PC-3 (cell line): ENCODE data around the gene DVL1. TPM values are rescaled to one million over a fixed set of nuclear protein-coding genes. Genes with fewer than 3 reads are reported as not detected.

Source experiments
- ATAC-seq: fragments of 200-7000 bp; cut with Tn5 transposase; 2 replicates; pipeline ENCODE4 v1.9.1; 2020; ENCODE audit warnings: mild to moderate bottlenecking, moderate library complexity
- BruUV-seq: library from RNA; stranded (reverse); fragments of 400-500 nt; replicated peaks from 2 replicates; lab custom pipeline; 2021; lab: Mats Ljungman, UMichigan
- CTCF ChIA-PET: fragments of 300-600 bp; sonication (Branson Sonifier 250); formaldehyde crosslinking; loops from one replicate; lab custom pipeline; 2022; ENCODE audit warnings: antibody characterized with exemption; lab: Charles Lee
- POLR2A ChIA-PET: fragments of 300-600 bp; sonication (Branson Sonifier 250); formaldehyde crosslinking; loops from one replicate; lab custom pipeline; 2022; ENCODE audit warnings: antibody characterized with exemption; ENCODE audit not compliant: unreplicated experiment; lab: Charles Lee
- DNase-seq: peaks from one replicate; pipeline ENCODE4 v3.0.0-alpha.2; 2015
- H2AFZ ChIP-seq: fragments of 300-600 bp; sonication (generic); 2 replicates; pipeline ENCODE4 v1.6.0; 2016; ENCODE audit warnings: antibody characterized with exemption, low read length
- H3F3A ChIP-seq: fragments of 300-600 bp; sonication (generic); one replicate; pipeline ENCODE4 v1.6.0; 2017; ENCODE audit warnings: antibody characterized with exemption, low read length, control low read depth, mild to moderate bottlenecking; ENCODE audit not compliant: unreplicated experiment
- H3K27ac ChIP-seq: fragments of 300-600 bp; sonication (generic); 2 replicates; pipeline ENCODE4 v1.5.1; 2016; ENCODE audit warnings: mild to moderate bottlenecking, low read length
- H3K27me3 ChIP-seq: fragments of 300-600 bp; sonication (generic); 2 replicates; pipeline ENCODE4 v1.6.1; 2016; ENCODE audit warnings: low read length, mixed read lengths
- H3K36me3 ChIP-seq: fragments of 300-600 bp; sonication (generic); 2 replicates; pipeline ENCODE4 v1.6.1; 2016; ENCODE audit warnings: low read depth, mixed run types, low read length, mixed read lengths
- H3K4me1 ChIP-seq: fragments of 300-600 bp; sonication (generic); 2 replicates; pipeline ENCODE4 v1.5.1; 2016; ENCODE audit warnings: low read length; ENCODE audit not compliant: insufficient read depth
- H3K4me2 ChIP-seq: fragments of 300-600 bp; sonication (generic); 2 replicates; pipeline ENCODE4 v1.6.0; 2016; ENCODE audit warnings: low read length
- H3K4me3 ChIP-seq: fragments of 300-600 bp; sonication (generic); 2 replicates; pipeline ENCODE4 v1.5.1; 2016; ENCODE audit warnings: mild to moderate bottlenecking, low read length, mixed read lengths
- H3K79me2 ChIP-seq: fragments of 300-600 bp; sonication (generic); 2 replicates; pipeline ENCODE4 v1.6.1; 2017; ENCODE audit warnings: low read length, mixed read lengths
- H3K9ac ChIP-seq: fragments of 300-600 bp; sonication (generic); 2 replicates; pipeline ENCODE4 v1.6.0; 2016; ENCODE audit warnings: mild to moderate bottlenecking, low read length
- H3K9me2 ChIP-seq: fragments of 300-600 bp; sonication (generic); replicated peaks from 2 replicates; pipeline ENCODE4 v1.6.1; 2016; ENCODE audit warnings: mixed run types, low read length, mixed read lengths
- H3K9me3 ChIP-seq: fragments of 300-600 bp; sonication (generic); 2 replicates; pipeline ENCODE4 v1.6.1; 2016; ENCODE audit warnings: low read length, mixed read lengths
- H4K20me1 ChIP-seq: fragments of 300-600 bp; sonication (generic); 2 replicates; pipeline ENCODE4 v1.6.1; 2016; ENCODE audit warnings: low read length, mixed read lengths
- CTCF ChIP-seq: fragments of 300-600 bp; sonication (generic); conservative IDR thresholded peaks from 2 replicates; pipeline ENCODE4 v1.5.1; 2017; ENCODE audit warnings: antibody characterized with exemption, low read depth, mild to moderate bottlenecking, low read length
- EZH2 ChIP-seq: fragments of 300-600 bp; sonication (generic); IDR thresholded peaks from one replicate; pipeline ENCODE4 v1.6.1; 2017; ENCODE audit warnings: antibody characterized with exemption, mild to moderate bottlenecking, low read length; ENCODE audit not compliant: unreplicated experiment
- EZH2phosphoT487 ChIP-seq: fragments of 300-600 bp; sonication (generic); IDR thresholded peaks from 2 replicates; pipeline ENCODE4 v1.6.1; 2018; ENCODE audit warnings: mild to moderate bottlenecking, antibody characterized with exemption, low read length, borderline replicate concordance
- intact Hi-C: fragments of 100-400 bp; cut with micrococcal nuclease; formaldehyde crosslinking; loops from 2 replicates; pipeline ENCODE4 v1.9.0; 2023
- total RNA-seq: library from RNA; depleted of rRNA; stranded (reverse); fragments of >200 nt; gene quantifications from 2 replicates; pipeline ENCODE4 v1.2.3, GENCODE V29; 2014

Gene DVL1
- total RNA-seq, 1 experiment from 2014 or later, result 626 TPM

DNA sequence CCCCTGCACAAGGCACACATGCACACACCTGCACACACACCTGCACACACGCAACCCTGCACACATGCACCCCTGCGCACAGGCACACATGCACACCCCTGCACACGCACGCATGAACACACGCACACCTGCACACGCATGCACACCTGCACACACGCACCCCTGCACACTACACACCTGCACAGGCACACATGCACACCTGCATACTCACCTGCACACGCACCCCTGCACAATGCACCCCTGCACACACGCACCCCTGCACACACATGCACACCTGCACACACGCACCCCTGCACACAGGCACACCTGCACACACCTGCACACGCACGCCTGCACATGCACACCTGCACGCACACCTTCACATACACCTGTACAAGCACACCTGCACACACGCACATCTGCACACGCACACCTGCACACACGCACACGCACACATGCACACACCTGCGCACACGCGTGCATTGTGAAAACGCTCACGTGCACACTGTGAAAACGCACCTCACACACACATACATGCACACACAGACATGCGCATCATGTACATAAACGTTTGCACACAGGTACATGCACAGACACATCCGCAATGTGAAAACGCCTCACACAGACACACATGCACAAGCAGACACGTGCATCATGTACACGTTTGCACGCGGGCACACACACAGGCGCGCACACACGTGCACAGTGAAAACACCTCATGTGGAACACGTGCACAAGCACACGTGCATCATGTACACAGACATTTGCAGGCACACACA lies 8.2 kb downstream of the DVL1 start:
- intact Hi-C loops, result no loop called here
- H3K4me1 ChIP-seq, result peaks cover 28% of the 10 kb centered on the region
- peaks cover 56% of the 10 kb centered on the region for H3K36me3 ChIP-seq
- H3K4me2 ChIP-seq, result no peak overlapping the region
- no peak overlapping the region for H2AFZ ChIP-seq
- H3K9ac ChIP-seq, result no peak overlapping the region
- ATAC-seq (no peak), DNase-seq (no peak)
- no TSS peak for BruUV-seq
- POLR2A ChIA-PET, result no interaction called here
- no peaks in the 10 kb centered on the region for H3K27me3 ChIP-seq
- H4K20me1 ChIP-seq, result peaks cover 5% of the 10 kb centered on the region; the same call in 1 of the 2 replicates
- H3K9me3 ChIP-seq, result no peaks in the 10 kb centered on the region
- H3F3A ChIP-seq, result no peaks in the 10 kb centered on the region
- CTCF ChIA-PET, result no interaction called here
- no peak overlapping the region for H3K4me3 ChIP-seq
- no peak for TF ChIP-seq EZH2
- TF ChIP-seq CTCF, result no peak
- TF ChIP-seq EZH2phosphoT487, result no peak
- peaks cover 49% of the 10 kb centered on the region for H3K79me2 ChIP-seq
- H3K9me2 ChIP-seq, result no peaks in the 10 kb centered on the region
- H3K27ac ChIP-seq, result no peak overlapping the region

- Histone ChIP-seq H3K4me2 (no peak overlapping the region), H3K79me2 (peaks cover 41% of the 10 kb centered on the region), H3K9me3 (no peaks in the 10 kb centered on the region), H3F3A (no peaks in the 10 kb centered on the region), H3K9ac (no peak overlapping the region), H3K4me3 (no peak overlapping the region), H3K4me1 (peaks cover 20% of the 10 kb centered on the region), H2AFZ (no peak overlapping the region), H3K36me3 (peaks cover 62% of the 10 kb centered on the region), H3K27me3 (no peaks in the 10 kb centered on the region), H3K9me2 (no peaks in the 10 kb centered on the region), H3K27ac (no peak overlapping the region), H4K20me1 (peaks cover 5% of the 10 kb centered on the region; the same call in 1 of the 2 replicates)
- BruUV-seq, result no TSS peak
- ATAC-seq, result no peak
- ChIA-PET POLR2A (no interaction called here), CTCF (no interaction called here)
- intact Hi-C loops, result no loop called here
- no peak for TF ChIP-seq EZH2
- TF ChIP-seq EZH2phosphoT487, result no peak
- TF ChIP-seq CTCF, result no peak
- DNase-seq, result no peak
Observed at GRCh38 chr1:1340185-1340584, 9.0 kb downstream of the DVL1 start.

GRCh38 chr1:1338278-1338677 lies 10.9 kb downstream of the DVL1 start:
- Histone ChIP-seq H3K9me2 (no peaks in the 10 kb centered on the region), H3K36me3 (peaks cover 62% of the 10 kb centered on the region), H3K27ac (no peak overlapping the region), H3K4me3 (no peak overlapping the region), H3F3A (no peaks in the 10 kb centered on the region), H3K4me1 (peaks cover 7% of the 10 kb centered on the region; the same call in 1 of the 2 replicates), H3K9ac (no peak overlapping the region), H2AFZ (no peak overlapping the region), H3K79me2 (peaks cover 23% of the 10 kb centered on the region), H4K20me1 (peaks cover 5% of the 10 kb centered on the region; the same call in 1 of the 2 replicates), H3K4me2 (no peak overlapping the region), H3K27me3 (no peaks in the 10 kb centered on the region), H3K9me3 (no peaks in the 10 kb centered on the region)
- ChIA-PET POLR2A (no interaction called here), CTCF (interaction anchor here (0.7 kb wide), 1 partner anchor 20 kb away, joined by 3 read pairs; no protein-coding TSS in a partner anchor)
- no peak for ATAC-seq
- BruUV-seq, result no TSS peak
- intact Hi-C loops, result no loop called here
- DNase-seq, result no peak
- no peak for TF ChIP-seq EZH2phosphoT487
- TF ChIP-seq CTCF, result no peak
- no peak for TF ChIP-seq EZH2
